Body of pancreas (tissue), 4 donors: ENCODE results near the gene BIN2.

ENCODE experiments used
- CTCF ChIP-seq, 7 experiments: fragments of 450-650 bp in 4 of 7; fragments of 200-600 bp in 3 of 7; sonication (generic) in 3 of 7; IDR thresholded peaks; one replicate each; pipeline ENCODE4 v1.5.1; 2016 to 2019; ENCODE audit warnings: antibody characterized with exemption in 7 of 7
- POLR2A ChIP-seq, 3 donors: fragments of 450-650 bp; IDR thresholded peaks; one replicate each; pipeline ENCODE4 v1.6.1; 2016; ENCODE audit warnings: antibody characterized with exemption in 3 of 3, mild to moderate bottlenecking in 2 of 3

- TF ChIP-seq CTCF (IDR thresholded peaks at IDR 0.05) (peak in 3 of 7 experiments; percentile 6 to 48 (median 45)), POLR2A (IDR thresholded peaks at IDR 0.05) (peak; percentile 95 to 99 (median 98))
Measured at GRCh38 chr12:51238510-51239334, 85.3 kb downstream of the BIN2 start, which contains the start of gene DAZAP2.
